HL-60/S4 treated with phorbol 12-myristate 13-acetate at 8.2 ng/mL for 4 days and 3 days (cell line): ENCODE results near the gene COL5A2.

Experiments
- in situ Hi-C: fragments of 300-500 bp; cut with MboI; formaldehyde crosslinking; loops from 2 replicates; pipeline ENCODE4 v1.15.0; 2022; ENCODE audit warnings: low sequenced_read_pairs

Gene COL5A2

DNA sequence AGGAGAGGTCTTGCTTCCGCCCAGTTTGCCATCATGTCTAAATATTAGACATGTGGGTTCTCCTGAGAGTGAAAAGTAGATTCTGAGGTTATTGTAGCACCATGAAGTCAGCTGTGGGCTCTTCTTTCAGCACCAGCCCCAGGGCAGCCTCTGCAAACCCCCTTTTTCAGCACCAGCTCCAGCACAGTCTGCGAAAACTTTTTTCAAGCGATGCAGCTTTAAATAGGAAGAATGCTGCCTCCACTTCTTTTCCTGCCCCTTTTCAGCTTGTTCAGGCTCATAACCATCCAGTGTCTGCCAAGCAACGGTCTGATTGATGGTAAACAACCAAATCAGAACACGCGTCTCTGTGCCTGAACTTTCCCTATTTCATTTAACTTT lies at the start of gene COL5A2:
Gene COL5A2 (minus strand): TSS at position 192 of the 381 bp plus-strand sequence. CDS start 157 bp downstream, at position 35.
- in situ Hi-C loops, result no loop called here

DNA sequence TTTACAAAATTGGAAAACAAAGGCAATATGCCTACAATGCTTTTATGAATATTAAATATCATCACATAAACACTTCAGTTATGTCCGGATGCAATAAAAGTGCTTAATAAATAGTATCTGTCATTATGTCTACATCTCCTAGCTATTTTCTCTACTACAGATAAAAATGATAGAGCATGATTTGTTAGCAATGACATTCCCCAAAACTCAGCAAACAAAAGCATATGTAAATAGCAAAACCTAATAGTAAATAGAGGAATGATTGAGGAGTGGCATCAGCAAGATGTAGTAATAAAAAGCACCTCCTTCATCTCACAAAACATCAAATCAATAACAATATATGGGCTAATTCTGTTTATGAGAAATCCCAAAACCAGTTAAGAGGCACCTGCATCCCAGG lies 46.5 kb upstream of the COL5A2 start:
- in situ Hi-C loops, result no loop called here

DNA sequence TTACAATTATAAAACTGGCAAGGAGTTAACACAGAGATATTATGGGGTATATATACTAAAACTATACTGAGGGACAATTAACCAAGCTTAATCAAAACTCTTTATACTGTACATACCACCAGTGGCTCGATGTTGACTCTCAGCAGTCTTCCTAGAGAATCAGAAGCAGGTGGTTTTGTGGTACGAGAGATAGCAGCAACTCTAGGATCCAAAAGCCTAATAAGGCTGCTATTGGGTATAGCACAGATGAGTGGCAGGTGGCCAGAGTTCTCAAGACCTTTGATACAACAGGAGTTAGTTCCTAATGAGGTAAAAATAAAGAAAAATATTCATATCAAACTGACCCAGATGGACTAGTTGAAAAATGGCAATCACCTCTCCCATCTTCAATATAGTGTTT lies 45.5 kb upstream of the COL5A2 start:
- in situ Hi-C loops, result no loop called here

DNA sequence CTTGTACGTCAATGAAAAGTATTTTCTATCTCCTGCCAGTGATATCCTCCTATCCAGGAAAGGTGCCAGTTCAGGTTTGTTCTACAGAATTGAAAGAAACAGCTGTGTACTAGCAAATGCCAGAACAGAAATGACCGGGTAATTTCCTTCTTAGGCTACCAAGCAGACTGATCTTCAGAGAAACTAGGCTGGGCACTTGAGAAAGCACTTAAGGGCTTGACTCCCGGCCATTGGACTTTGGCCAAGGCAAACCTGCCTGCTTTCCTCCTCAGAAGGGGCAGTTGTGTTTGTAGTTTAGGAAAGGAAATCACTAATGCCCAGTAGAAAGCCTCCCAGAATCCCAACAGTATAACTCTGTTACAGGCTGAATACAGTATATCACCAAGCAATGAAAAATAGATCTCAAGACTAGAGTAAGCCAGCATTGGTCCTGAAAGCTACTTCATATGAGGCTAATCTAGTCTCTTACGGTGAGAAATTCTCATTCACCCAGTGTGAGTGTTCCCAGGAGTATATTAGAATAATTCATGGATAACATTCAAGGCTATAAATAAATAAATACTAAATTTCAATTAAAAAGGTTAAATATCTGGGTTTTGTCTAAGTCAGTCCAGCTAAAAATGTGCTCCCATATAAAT lies 43.0 kb upstream of the COL5A2 start:
- in situ Hi-C loops, result no loop called here

DNA sequence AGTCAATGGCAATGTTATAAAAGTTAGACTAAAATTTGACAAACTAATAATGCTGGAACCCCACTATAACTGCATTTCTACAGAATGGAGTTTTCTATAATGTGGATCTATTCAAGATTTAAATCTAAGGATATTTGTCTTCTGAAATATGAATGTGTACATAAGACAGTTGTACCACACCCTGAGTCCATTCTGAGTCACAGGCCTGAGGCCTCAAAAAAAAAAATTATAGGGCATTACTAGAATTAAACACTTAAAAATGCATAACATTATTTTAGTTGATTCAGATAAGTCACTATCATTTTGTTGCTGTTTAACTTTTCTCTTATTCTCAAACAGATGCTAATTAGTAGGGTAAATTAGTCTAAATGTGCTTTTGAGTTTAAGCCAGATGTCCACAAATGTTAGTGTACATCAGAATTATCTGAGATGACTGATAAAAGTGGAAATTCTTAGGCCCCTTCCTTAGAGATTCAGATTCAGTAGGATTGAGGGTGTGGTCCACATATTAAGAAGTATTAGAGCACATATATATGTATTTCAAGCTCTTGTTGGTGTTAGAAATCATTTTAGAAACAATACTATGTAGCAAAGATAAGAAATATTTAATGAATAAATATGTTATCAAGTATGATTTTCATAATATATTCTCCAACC lies 42.4 kb upstream of the COL5A2 start:
- in situ Hi-C loops, result no loop called here

DNA sequence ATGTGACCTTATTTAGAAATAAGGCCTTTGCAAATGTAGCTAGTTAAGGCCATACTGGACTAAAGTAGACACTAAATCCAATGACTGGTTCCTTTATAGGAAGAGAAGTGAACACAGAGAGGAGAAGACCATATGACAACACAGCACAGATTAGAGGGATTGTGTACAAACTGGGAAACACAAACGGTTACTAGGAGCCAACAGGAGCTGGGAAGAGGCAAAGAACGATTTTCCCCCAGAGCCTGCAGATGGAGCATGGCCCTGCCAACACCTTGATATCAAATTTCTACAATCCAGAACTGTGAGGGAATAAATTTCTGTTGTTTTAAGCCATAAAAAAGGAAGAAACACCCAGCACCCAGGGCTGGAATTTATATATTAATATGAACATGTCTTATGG lies 38.7 kb upstream of the COL5A2 start:
- in situ Hi-C loops, result no loop called here

DNA sequence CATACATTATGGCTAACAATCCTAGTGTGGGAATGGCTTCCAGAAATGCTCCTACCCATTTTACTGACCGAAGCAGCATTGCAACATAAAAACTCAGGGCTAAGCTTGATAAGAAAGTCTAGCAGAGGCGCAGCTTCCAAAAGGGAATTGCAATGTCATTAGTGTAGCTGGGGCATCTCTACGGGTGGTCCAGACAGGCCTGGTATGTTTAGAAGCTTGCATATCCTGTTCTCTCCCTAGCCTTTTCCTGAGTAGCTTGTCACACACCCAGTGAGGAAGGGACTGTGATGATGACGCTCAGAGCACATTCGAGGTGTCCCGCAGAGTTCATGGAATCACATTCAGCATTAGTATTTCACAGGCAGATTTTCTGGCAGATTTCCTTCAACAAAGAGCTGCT lies 38.0 kb upstream of the COL5A2 start:
- in situ Hi-C loops, result no loop called here

DNA sequence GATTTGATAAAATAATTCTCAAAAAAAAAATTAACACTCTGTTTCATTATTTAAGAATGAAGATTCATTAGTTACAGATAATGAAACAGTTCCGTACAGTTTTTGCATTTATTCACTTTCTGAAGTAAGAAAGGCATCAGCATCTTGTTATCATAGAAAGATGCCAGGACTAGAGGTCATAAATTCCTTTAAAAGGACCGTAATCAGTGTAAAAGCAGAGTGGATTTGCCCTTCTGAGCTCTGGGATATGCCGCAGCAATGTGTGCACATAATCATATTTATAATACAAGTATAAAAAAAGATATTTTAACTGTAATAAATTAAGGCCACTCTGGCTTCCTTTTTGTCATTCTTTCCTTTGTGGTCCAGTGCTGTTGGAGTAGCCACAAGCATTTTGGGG lies 37.5 kb upstream of the COL5A2 start:
- in situ Hi-C loops, result no loop called here

DNA sequence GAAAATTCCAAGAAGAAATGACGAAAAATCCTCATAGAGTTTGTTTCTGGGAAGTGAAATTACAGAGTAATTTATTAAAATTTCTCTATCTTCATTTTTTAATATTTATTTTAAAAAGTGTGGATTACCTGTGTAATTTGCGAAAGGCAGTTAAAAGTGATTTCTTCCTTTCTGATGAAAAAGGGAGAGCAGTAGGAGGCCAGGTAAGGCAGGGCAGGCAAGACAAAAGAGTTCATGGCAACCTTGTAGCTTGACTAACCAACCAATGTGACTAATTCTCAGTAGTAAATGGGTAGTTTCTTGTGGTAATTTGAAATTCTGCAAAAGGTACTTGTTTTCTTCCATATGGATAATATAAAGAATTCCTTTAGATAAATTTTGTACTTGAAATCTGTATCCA lies 34.9 kb upstream of the COL5A2 start:
- in situ Hi-C loops, result no loop called here

DNA sequence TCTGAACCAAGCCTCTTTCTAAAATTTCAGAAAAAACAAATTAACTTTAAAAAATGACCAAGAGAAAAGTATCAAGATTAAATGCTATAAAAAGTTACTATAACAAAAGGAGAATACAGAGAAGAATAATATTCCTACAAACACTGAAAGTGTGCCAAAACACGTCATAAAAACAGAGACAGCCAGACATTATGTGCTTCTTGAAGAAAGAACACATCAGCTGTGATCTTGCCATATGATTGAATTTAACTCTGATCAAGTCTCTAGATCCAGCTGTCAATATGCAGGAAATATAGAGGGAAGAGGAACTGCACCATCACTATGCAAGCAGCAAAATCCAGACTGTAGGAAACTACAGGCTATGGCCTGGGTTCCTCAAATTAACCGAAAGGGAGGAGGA lies 33.7 kb upstream of the COL5A2 start:
- in situ Hi-C loops, result no loop called here

DNA sequence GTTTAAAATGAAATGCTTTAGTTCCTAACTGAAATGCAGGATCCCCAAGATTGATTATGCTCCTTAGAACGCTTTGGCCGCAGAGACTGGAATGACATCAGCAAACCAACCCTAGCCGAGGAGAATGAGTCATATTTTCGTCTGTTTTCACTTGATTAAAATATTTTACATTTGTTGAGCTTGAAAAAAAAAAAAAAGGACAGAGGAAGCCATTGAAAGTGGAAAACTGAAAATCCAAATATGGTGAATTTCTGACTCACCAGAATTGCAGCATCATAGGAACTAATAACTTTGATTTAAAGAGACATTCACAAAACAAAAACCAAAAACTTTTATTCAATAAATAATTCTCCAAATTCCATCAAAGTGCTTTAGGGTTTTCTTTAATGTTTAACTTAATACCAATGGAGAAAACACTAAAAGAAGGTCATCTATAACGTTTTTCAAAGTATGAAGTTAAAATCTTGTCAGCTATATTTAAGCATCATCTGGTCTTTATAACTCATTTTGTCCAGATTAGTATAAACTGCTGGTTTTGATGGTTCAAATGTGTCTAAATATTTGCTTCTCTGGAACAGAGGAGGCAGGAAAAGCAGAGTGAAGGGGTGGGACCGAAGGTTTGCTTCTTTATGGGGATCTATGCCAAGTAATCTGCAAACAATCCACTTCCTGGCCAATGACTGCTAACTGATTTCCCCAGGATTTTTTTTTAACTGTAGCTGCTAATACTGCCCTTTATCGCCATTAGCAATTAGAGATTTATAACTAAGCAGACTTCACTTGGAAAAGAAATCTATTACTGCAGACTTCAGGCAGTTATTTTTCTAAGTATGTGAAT lies 30.9 kb upstream of the COL5A2 start:
- in situ Hi-C loops, result no loop called here

DNA sequence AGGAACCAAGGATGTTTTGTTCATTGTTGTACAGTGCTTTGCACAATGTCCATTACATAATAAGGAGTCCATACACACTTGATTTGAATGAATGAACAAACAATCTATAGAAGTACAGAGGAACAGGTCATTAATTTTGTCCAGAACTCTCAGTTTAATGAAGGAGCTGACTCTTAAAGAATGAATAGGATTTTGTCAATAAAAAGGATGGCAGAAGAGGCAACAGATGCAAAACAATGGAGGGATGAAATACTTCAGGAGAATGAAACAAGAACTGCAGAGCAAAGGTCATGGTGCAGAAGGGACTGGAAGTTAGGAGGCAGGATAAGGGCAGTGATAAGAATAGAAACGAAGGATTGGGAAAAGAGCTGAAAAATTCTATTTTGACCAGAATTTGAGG lies 28.7 kb upstream of the COL5A2 start:
- in situ Hi-C loops, result no loop called here

DNA sequence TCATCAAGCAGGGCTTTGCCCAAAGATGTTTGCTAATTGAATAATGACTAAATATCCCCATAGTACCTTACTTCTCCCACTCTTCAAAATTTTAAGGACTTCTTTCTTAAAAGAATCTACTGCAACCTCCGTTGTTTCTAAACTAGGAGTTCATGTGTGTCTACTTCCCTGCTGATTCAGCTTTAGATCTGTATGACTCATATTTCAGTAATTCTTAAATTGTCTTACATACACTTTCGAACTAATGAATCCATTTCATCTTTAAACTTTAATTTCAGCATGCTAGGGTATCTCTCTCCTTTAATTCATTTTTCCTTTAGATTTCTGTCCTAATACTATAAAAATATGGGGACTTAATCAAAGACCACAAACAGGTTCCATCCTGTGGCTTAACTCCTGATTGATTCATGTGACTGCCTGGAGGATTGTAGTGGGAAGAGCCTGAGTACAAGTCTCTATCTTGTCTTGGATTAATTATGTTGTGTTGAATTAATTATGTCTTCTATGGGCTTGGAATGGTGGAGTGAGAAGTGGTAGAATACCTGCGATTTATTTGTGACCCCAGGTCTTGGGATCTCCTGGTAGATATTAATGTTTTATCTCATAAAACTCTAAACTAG lies 24.9 kb upstream of the COL5A2 start:
- in situ Hi-C loops, result no loop called here

DNA sequence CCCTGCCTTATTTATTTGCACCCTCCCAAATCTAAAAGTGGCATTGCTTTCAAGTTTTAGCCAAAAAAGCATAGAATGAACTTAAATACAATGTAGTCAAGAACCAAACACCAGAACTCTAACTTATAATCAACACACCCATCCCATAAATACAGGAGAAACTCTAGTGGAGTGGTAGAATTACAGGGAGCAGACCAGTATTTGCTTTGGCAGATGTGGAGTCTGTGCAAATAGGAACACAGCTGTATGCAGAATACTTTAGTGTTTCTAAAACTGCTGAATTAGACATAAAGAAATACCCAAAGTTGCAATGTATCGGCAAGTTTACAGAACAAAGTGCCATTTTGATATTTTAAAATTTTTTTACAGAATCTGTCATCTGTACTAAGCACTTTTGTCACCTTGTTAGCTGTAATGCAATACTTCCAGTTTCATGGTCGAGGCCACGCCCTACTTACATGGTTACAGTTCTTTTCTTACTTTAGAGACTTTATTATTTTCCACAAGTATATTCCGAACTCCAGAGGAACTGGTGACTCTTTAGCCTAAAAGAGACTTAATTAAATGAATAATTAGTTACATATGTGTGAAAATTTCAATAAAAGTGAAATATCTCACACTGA lies 23.7 kb upstream of the COL5A2 start:
- in situ Hi-C loops, result no loop called here

DNA sequence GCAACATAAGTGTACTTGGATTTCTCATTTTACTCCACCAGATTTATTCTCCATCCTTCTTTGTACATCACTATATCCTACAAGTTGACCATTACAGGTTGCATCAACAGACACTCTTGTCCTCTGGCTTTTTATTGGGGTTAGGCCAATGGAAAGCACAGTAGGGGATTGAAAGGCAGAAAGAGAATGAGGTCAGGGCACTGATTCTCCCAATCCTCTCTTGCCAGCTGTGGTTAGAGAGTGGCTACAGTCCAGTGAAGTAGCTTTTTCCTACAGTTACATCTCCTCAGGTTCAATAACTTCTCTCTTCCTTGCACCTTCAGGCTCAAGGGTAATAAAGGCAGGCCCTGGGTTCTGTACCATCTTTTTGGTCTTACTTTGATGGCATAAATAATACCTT lies 20.2 kb upstream of the COL5A2 start:
- in situ Hi-C loops, result no loop called here

DNA sequence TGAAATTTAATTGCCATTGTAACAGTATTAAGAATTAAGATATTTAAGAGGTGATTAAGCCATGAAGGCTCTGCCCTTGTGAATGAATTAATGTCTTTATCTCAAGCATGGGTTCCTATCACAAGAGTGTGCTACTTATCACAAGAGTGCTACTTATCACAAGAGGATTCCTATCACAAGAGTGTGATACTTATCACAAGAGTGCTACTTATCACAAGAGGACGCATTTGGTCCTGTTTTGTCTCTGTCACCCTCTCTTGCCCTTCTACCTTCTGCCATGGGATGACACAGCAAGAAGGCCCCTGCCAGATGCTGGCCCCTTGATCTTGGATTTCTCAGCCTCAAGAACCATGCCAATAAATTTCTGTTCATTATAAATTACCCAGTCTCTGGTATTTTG lies 13.2 kb upstream of the COL5A2 start:
- in situ Hi-C loops, result no loop called here

DNA sequence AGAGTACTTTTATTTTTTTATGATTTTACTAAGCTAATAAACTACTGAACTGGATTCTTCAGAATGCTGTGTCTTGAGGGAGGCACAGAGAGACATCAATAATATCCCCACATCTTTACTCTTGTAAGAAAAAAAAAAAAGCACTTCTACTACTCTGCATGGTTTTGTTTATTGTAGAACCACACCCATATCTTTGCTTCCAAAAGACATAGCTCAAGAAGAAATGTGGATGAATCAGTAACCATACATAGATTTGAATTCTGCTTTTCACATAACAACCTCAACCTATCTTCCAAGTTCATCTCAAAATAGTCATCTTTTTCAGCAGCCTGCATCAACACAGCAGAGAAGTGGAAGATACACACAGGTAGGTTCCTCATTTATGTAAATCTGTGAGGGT lies 12.2 kb upstream of the COL5A2 start:
- in situ Hi-C loops, result no loop called here

DNA sequence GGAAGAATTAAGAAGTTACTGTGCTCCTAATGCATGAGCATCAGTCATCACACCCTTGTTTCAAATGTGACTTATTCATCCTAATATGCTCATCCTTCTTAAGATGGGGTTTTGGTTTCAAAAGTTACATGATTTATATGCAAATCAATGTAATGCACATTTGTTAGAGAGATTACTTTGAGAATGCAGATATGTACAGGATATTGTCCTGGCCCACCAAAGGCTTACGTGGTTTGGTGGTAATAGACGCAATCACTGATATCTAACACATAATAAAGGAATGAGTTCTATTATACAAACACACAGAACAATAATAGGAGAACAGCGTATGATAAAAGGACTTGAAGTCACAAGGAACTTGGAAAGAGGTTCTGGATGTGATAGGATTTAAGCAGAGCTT lies 11.1 kb upstream of the COL5A2 start:
- in situ Hi-C loops, result no loop called here

DNA sequence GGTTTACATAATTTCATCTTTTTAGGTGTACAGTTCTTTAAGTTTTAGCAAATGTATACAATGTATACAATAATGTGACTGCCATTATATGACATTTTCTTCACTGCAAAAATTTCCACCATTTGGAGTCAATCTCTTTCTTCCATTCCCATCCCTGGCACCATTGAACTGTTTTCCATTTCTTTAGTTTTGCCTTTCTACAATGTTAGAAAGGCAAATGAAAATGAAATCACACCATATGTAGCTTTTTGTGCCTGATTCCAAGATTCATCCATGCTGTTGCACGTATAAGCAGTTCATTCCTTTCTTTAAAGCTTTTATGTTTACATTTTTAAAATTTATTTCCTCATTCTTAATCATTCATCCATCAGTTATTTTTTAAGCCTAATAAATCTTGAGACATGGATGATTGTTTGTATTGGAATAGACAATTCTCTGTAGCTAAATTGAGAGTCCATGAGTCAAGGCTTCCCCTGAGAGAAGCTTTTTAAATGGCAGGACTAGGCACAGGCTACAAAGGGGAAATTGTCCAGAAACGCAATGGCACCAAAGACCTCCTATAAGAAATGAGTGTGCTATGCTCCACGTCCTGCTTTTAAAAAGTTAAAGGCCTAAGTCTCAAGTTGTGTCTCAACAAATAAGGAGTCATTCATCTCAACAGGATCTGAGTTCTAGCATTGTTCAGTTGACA lies 8.7 kb upstream of the COL5A2 start:
- in situ Hi-C loops, result no loop called here

DNA sequence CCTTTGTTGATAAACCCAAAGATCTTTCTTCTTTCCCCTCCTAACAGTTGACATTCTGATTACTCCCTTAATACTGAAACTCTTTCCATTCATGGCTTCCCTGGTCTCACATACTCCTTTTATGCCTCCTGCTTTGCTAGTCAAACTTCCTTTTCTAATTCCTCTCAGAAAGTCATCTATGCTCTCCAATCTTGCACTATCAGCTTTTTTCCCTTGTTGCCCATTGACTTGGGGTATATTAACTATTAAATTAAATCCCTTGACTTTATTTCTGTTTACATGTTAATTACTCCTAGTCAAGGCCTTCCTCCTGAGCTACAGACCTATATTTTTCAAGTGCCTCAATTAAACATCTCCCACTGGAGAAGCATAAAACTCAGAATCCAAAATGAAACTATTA lies 3.6 kb upstream of the COL5A2 start:
- in situ Hi-C loops, result no loop called here

DNA sequence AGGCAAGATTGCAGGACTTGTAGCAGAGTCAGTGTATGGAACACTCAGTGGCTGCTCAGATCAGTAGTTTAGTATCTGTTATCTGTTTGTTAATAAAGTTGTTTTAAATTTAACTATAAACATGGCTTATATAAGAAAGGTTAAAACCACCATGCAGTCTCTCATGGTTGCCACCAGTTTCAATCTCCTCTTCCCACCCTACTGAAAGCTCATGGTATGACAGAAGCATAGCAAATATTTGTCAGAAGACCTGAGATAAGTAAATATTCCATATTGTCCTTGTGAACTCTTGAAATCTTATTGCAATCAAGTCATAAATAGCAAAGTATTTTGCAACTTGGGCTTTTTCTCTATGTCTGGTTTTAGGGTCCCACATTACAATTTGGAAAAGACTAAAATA lies 2.1 kb upstream of the COL5A2 start:
- in situ Hi-C loops, result no loop called here
